Measurements from ENCODE around the gene SLC2A13.
"Not testable (repeated sequence)": the region's sequence is repeated elsewhere in the genome, so short reads cannot be mapped to it uniquely, and the experiment has no call there.

Gene SLC2A13

DNA sequence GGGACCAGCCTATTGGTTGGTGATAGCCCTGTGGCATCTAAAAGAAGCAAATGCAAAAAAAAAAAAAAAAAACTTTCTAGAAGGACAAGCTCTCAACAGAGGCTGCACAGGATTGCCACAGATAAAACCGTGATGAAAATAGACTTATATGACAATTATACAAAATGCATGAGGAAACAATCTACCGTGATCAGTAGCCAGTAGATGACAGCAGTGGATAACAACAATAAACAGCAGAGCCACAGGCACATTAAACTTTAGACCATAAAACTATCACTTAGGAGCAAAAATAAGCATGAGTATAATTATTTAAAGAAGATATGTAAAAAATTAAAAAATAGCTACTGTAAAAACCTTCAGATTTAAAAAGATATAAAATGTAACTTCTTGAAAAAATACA is 302.7 kb downstream of the SLC2A13 start:
- no peak for DNase-seq

DNA sequence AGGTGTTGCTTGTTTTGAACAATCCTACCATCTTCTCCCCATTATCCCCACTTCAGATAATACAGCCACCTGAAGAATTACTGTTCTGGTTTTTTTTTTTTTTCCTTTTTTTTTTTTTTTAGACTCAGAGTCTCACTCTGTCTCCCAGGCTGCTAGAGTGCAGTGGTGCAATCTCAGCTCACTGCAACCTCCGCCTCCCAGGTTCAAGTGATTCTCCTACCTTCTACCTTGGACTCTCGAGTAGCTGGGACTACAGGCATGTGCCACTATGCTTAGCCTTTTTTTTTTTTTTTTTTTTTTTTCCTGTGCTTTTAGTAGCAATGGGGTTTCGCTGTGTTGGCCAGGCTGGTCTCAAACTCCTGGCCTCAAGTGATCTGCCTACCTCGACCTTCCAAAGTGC is 306.9 kb downstream of the SLC2A13 start:
- DNase-seq: no peak

DNA sequence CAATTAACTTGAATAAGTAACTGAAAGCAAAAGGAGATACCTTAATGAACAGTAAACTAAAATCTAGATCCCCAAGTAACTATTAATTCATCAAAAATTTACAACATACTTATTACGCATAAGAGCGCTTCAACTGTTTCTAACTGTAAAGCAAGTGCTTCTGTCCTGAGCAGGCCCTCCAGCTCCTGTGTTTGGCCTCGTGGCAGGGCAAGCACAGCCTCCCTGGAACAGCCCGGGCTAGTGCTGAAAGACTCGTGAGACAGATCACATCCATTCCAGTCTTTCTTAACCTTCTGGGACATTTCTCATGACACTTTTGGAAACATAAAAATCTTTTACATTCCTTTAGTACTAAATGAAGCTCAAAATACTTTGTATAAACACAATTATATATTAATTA is 307.5 kb downstream of the SLC2A13 start:
- no peak for DNase-seq

DNA sequence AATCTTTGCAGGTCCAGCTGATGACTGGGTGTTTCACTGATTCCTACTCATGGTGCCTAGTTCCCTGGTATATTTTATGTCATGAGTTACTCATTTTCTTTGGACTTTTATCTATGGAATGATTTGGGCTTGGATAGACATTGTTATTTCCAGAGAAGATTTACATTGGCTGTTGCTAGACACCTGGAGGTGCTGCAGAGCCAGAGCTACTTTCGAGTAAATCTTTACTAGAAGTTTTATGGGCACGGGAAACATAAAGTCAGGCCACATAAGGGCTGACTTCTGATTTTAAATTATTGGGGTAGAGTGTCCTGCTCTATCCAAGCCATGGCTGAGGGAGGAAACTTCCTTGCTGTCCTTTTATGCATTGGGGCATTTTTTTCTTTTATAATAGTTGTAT is 310.4 kb downstream of the SLC2A13 start:
- DNase-seq: no peak

DNA sequence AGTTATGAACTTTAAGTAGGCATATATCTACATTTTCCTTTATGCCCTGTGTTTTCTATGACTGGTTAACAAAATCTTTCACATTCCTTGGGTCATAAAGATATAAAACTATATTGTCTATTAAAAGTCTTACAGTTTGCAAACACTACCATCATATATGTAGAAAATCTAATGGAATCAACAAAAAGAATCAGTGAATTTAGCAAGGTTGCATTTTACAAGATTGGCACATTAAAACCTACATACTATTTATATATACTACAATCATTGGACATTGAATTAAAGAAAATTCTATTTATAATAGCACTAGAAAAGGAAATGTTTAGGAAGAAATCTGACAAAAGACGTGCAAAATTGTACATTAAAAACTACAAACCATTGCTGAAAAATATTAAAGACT is 312.9 kb downstream of the SLC2A13 start:
- DNase-seq: no peak

DNA sequence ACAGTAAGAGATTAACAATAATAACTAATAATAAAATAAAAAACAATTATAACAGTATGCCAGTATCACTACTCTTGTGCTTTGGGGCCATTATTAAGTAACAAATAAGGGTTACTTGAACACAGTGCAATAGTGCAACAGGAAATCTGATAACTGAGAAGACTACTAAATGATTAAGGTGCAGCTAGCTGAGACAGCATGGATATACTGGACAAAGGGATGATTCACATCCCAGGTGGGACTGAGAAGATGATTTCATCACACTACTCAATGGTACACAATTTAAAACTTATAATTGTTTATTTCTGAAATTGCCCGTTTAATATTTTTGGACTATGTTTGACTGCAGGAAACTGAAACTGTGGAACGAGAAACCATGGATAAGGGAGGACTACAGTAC is 317.6 kb downstream of the SLC2A13 start:
- no peak for DNase-seq

DNA sequence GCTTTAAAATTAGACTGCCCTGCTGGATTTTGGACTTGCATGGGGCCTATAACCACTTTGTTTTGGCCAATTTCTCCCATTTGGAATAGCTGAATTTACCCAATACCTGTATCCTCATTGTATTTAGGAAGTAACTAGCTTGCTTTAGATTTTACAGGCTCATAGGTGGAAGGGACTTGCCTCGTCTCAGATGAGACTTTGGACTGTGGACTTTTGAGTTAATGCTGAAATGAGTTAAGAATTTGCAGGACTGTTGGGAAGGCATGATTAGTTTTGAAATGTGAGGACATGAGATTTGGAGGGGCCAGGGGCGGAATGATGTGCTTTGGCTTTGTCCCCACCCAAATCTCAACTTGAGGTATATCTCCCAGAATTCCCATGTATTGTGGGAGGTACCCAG is 320.1 kb downstream of the SLC2A13 start:
- DNase-seq: not testable (repeated sequence)

DNA sequence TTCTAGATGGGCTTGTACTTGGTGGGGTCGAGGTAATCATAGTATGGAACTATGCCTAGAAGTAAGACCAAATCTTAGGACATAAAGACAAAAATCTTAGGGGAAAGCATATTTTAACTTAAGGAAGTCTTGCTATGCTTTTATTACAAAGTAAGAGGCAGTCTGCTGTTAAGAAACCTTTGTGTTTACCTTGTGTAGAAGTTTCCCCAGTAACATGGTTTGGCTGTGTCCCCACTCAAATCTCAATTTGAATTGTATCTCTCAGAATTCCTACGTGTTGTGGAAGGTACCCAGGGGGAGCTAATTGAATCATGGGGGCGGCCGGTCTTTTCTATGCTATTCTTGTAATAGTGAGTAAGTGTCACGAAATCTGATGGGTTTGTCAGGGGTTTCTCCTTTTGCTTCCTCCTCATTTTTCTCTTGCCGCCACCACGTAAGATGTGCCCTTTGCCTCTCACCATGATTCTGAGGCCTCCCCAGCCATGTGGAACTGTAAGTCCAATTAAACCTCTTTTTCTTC is 323.8 kb downstream of the SLC2A13 start:
- no peak for DNase-seq

DNA sequence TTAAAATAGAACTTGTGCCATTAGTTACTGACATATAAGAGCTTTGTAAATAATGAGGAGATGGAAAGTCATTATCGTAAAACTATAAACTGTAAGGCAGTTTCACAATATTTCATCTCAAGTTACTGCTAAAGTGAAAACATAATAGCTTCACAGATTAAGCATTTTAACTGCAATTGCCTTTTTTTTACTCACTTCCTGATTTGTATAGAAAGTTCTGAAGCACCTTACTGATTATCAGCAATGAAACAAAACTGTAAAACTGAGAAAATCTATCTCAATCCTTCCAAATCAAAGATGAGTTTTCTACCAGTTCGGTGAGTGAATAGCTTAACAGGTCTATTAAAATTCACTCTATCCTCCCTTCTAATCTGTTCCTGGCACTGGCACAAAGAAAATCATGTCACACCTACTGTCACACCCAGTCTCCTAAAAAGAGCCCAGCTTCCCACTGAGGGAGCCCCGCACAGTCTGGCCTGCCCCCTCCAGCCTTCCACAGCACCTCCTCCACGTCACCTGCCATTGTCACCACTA is 324.9 kb downstream of the SLC2A13 start:
- no peak for DNase-seq

DNA sequence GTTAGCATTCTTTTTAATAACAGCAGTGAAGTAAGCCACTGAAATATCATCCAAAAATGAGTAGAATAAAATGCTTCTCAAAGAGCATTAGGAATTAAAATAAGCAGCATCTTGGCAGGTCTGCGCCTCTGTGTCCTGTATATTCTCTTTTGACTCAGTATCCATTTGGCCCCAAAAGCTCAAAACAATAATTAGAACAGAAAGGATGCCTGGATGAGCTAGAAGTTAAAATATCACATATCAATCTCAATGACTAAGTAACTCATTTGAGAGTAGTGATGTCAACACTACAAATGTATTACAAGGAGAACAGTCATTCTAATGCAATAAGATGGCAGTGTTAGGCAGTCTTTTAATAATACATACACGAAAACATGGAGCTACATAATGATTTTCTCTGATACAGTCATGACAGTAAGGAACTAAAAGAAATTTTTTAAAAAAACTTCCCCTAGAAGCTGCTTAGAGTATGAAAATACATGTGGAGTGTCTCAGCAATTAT is 325.4 kb downstream of the SLC2A13 start:
- no peak for DNase-seq

DNA sequence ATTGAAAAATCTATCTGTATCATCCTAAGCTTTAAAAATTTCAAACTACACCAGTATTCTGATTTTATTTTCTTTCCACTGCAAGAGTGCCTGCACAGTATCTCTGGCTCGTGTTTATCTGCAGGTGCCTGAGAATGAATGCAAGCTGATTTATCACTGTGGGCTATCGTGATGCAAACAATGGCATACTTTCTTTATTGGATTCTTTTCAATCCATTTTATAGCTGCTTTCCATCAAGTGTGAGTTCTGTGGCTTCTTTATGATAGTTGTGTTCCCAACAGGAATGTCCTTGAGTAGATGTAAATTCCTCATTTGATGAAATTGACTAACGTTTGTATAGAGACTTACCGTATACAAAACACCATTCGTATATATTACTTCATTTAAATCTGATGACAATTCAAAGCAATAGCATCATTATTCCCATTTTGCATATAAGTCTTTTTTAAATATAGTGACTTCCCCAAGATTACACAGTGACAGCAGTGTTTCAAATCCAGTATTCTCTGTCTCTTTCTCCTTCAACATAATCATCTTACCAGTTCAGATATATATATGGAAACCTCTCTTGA is 326.0 kb downstream of the SLC2A13 start:
- no peak for DNase-seq

DNA sequence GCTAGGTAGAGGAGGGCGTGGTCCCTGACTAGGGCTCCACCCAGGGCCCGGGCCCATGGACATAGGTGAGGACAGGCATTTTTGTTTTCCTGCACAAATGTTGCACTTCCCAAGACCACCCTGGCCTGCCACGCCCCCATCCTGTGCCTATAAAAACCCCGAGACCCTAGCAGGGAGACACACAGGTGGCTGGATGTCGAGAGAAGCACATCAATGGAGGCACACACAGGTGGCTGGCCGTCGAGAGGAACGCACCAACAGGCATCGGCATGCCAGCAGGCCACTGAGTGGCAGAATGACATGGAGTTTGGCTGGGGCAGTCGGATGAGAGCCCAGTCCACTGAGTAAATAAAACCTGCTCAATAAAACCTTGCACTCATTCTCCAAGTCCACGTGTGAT is 328.4 kb downstream of the SLC2A13 start:
- no peak for DNase-seq

DNA sequence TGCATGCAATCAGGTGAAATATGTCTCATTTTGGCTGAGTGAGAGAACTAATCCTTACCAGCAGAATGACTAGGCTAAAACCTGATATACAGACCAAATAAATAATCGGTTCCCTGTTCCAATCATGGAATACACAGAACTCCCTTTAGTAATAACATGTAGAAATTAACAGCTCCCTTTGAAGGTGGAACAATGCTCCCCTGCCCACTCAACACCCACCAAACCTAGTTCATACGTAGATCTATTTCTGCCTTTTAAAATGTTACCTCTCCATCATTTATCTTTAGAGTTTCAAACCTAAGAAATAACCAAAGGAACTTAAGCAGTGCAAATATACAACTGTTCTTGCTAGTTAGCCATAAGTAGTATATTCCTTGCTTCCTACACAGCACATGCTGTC is 332.6 kb downstream of the SLC2A13 start:
- DNase-seq: no peak

DNA sequence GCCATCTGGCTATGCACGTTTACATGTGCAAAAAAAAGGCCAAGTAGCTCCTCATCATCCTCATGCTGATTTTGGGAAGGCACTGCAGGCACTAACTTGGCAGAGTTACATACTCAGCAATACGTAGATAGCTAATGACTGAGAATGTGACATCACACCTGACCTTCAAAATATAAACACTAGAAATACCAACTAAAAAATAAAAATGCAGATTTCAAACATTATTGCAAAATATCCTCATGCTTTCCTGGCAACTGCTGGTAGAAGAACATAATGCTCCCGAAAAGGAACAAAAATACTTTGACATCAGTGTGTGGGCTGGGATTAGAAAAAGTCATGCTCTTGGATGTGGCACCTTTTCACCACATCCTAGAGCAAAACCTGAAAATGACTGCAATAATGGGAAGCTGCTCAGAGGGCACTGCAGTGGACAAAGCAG is 333.0 kb downstream of the SLC2A13 start:
- no peak for DNase-seq

DNA sequence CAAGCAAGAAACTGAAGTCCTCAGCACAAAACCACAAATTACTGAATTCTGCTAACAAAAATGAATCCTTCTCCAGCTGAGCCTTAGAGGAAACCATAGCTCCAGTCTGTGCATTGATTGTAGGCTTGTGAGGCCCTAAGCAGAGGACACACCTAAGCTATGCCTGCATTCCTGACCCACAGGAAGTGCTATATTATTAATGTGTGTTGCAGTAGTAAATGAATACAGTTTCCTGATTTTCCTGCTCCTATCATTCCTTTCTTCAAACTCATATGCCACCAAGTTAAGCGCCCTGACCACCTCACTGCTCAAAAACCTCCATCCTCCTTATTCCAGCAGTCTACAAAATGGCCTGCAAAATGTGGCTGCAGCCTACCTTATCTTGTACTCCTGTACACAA is 334.4 kb downstream of the SLC2A13 start:
- DNase-seq: no peak

DNA sequence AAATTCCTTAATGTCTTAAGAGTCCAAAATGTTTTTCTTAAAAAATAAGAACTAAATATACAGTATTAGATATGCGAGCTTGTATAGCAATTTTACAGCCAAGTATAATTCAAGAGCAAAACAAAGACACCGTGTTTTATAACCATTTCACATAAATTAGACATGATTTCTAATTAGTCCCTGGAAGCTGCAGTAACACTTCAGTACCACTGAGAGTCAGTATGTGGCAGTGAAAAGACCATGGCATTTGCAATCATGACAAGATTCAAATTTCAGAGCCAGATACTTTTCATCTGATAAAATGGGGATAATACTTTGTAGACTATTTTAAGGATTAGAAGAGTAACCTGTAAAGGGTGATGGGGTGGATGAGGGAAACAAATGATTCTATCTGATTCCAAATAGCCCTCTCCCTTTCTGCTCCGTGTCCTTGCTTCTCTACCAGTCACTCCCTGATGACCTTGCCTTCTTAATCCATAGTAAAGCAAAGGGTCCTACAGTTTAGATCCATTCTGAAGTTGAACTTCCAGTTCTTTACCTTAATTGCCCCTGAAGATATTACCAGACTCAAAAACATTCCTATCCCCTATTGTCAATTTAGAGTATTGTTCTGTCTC is 340.8 kb downstream of the SLC2A13 start:
- peak; percentile 12 for DNase-seq

DNA sequence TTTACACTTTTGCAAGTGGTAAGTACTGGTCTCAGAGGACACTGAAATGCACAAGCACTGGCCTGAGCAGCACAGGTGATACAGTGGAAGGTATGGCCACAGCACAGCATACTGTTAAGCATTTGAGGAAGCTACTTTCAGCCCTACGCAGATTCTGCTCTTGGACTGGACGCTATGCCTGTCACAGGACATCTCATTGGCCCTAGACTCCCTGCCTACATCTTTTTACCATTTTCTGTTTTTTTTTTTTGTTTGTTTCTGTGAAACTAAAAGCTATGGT is 342.1 kb downstream of the SLC2A13 start:
- DNase-seq: no peak

DNA sequence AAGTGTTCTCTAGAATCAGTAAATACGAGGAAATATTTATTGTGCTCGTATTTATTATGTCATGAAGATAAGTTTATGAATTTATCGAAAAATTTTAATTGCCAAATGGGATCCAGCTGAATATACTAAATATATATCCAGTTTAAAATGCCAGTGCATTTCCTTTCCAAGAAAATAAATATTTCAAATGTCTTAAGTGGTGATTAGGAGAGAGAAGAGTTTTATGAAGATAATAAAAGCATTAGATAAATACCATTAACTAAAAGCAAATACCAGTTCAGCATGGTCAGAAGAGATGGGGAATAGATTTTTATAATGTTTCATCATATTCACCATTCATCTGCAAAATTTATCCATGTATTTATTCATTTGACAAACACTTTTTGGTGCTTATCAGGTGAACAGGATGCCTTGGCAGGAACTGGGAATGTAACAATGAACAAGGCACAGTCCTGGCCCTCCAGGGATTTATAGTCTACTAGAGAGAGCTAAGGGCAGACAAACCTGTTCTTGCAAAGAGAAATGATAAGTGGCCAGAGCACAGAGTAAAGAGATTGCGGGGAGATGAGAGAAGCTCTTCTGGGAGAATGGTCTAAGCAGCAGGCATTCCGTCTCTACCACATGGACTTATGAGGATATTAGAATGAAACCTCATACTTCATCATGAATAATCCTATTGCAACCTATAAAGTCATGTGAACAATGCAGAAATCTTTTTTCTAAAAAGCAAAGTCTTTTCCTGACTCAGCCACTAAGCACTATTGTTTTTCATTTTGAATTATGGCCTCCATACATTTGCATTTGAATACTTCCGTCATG is 342.6 kb downstream of the SLC2A13 start:
- no peak for DNase-seq

DNA sequence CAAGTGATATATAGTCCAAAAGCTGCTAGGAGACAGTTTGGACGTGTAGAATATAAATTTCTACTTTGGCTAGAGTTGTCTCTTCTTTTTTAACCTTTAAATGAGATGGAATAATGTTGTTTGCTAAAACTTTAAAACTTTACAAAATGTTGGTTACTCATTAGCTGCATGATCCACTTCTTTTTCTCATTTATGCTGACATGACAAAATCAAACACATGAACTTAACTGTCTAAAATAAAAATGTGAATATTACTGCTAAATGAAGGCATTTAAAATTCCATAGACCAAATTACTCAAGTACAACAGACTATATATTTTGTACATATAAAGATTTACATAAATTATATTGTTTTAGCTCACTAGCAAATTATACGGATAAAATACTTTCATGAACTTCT is 350.4 kb downstream of the SLC2A13 start:
- no peak for DNase-seq

DNA sequence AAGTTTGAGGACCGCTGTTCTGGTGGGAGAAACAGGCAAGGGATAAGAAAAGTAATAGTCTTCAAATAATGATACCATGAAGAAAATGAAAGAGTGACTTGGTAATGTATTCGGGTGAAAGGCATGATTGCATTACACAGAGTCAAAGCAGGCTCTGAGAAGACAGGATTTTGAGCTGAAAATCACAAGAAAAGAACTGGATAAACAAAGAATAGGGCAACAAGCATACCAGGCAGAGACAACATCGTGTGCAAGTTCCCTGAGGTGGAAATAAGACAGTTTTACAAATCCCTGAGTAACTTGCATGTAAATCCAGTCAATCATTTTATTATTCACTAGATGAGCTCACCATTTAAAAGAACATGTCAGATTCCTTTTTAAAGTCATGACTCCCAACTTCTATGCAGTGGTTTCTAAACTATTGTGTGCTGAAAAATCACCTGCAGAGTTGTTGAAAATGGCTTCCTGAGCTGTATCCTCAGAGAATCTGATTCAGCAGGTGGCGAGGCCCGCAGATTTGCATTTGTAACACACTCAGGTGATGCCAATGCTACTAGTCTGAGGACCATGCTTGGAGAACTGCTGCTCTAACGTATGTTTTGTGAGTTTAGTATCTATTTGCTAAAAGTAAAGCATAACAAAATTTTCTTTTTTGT is 353.3 kb downstream of the SLC2A13 start:
- no peak for DNase-seq

DNA sequence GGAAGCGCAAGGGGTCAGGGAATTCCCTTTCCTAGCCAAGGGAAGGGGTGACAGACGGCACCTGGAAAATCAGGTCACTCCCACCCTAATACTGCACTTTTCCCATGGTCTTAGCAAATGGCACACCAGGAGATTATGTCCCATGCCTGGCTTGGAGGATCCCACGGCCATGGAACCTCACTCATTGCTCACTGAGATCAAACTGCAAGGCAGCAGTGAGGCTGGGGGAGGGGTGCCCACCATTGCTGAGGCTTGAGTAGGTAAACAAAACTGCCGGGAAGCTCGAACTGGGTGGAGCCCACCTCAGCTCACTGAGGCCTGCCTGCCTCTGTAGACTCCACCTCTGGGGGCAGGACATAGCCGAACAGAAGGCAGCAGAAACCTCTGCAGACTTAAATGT is 359.7 kb downstream of the SLC2A13 start:
- DNase-seq: not testable (repeated sequence)

DNA sequence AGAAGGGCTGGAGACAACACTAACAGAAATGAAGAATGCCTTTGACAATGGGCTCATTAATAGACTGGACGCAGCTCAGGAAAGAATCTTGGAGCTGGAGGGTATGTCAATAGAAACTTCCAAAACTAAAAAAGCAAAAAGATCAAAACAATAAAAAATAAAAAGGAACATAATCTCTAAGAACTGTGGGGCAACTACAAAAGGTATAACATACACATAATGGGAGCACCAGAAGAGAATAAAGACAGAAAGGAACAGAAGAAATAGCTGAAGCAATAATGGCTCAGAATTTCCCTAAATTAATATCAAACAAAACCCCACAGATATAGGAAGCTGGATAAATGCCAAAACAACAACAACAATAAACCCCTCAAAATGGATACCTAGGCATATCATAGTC is 362.2 kb downstream of the SLC2A13 start:
- no peak for DNase-seq

DNA sequence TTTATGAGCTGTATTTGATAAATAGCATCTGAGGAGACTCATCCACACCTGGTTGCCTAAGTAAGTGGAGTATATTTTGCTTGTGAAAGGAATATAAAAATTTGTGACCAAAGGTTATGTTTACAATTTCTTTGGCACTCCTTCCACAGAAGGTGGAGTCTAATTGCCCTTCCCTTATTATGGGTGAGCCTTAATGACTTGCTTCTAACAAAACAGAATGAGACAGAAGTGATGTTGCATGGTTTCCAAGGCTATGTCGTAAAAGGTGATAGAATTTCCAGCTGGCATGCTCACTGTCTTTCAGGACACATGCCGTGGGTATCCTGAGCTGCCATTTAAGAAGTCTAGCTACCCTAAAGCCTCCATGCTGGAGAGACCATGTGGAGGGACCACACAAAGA is 369.5 kb downstream of the SLC2A13 start:
- no peak for DNase-seq
